Measurements from ENCODE around the gene RCBTB1.

The RCBTB1 gene

GRCh38 chr13:49503951-49504350 lies 81.4 kb downstream of the RCBTB1 start:
- no peaks in the 10 kb centered on the region for H3K27me3 ChIP-seq (ENCODE audit: low read depth, low read length)
- no peak overlapping the region for H3K27ac ChIP-seq (ENCODE audit: low read length)
- no peaks in the 10 kb centered on the region for H3K4me1 ChIP-seq (ENCODE audit: low read length)
- no peaks in the 10 kb centered on the region; the same call in 1 of the 2 replicates for H4K20me1 ChIP-seq (ENCODE audit: insufficient read depth, low read length)
- no peak overlapping the region for H3K4me3 ChIP-seq (ENCODE audit: low read length)
- H2AFZ ChIP-seq (ENCODE audit: low read depth, low read length), result no peak overlapping the region
- no peaks in the 10 kb centered on the region for H3K79me2 ChIP-seq (ENCODE audit: low read length)
- no peak overlapping the region for H3K4me2 ChIP-seq (ENCODE audit: low read length)
- TF ChIP-seq EZH2phosphoT487 (IDR thresholded peaks at IDR 0.05; ENCODE audit: low read depth) (no peak), CTCF (IDR thresholded peaks at IDR 0.05; ENCODE audit: low read depth, low read length) (no peak)
- H3K9me3 ChIP-seq (ENCODE audit: insufficient read depth, low read length), result no peaks in the 10 kb centered on the region
- peaks cover 37% of the 10 kb centered on the region for H3K36me3 ChIP-seq (replicated peaks; ENCODE audit: low read depth, low read length)
- no peak overlapping the region for H3K9ac ChIP-seq (ENCODE audit: low read length)

GRCh38 chr13:49502954-49503353 lies 82.4 kb downstream of the RCBTB1 start:
- TF ChIP-seq EZH2phosphoT487 (IDR thresholded peaks at IDR 0.05; ENCODE audit: low read depth), result no peak
- TF ChIP-seq CTCF (IDR thresholded peaks at IDR 0.05; ENCODE audit: low read depth, low read length), result no peak
- Histone ChIP-seq H3K36me3 (replicated peaks; ENCODE audit: low read depth, low read length) (peaks cover 46% of the 10 kb centered on the region), H3K79me2 (ENCODE audit: low read length) (no peaks in the 10 kb centered on the region), H3K27ac (ENCODE audit: low read length) (no peak overlapping the region), H3K9ac (ENCODE audit: low read length) (no peak overlapping the region), H4K20me1 (ENCODE audit: insufficient read depth, low read length) (no peaks in the 10 kb centered on the region; the same call in 1 of the 2 replicates), H3K4me3 (ENCODE audit: low read length) (no peak overlapping the region), H3K4me2 (ENCODE audit: low read length) (no peak overlapping the region), H3K9me3 (ENCODE audit: insufficient read depth, low read length) (no peaks in the 10 kb centered on the region), H2AFZ (ENCODE audit: low read depth, low read length) (no peak overlapping the region), H3K4me1 (ENCODE audit: low read length) (peaks cover 1% of the 10 kb centered on the region; the same call in 1 of the 2 replicates), H3K27me3 (ENCODE audit: low read depth, low read length) (no peaks in the 10 kb centered on the region)

GRCh38 chr13:49499889-49500660 lies 85.3 kb downstream of the RCBTB1 start:
- no peak overlapping the region for H3K4me2 ChIP-seq (ENCODE audit: low read length)

More at GRCh38 chr13:49499889-49500660, 85.3 kb downstream of the RCBTB1 start:
- Histone ChIP-seq H2AFZ (ENCODE audit: low read depth, low read length) (no peak overlapping the region), H3K36me3 (replicated peaks; ENCODE audit: low read depth, low read length) (peaks cover 40% of the 10 kb centered on the region), H3K27ac (ENCODE audit: low read length) (no peak overlapping the region), H3K79me2 (ENCODE audit: low read length) (no peaks in the 10 kb centered on the region; the same call in 1 of the 2 replicates), H4K20me1 (ENCODE audit: insufficient read depth, low read length) (no peaks in the 10 kb centered on the region; the same call in 1 of the 2 replicates), H3K9me3 (ENCODE audit: insufficient read depth, low read length) (no peaks in the 10 kb centered on the region), H3K4me3 (ENCODE audit: low read length) (no peak overlapping the region), H3K4me1 (ENCODE audit: low read length) (peaks cover 16% of the 10 kb centered on the region), H3K27me3 (ENCODE audit: low read depth, low read length) (no peaks in the 10 kb centered on the region), H3K9ac (ENCODE audit: low read length) (no peak overlapping the region)
- TF ChIP-seq CTCF (IDR thresholded peaks at IDR 0.05; ENCODE audit: low read depth, low read length), result no peak
- TF ChIP-seq EZH2phosphoT487 (IDR thresholded peaks at IDR 0.05; ENCODE audit: low read depth), result no peak

All from OCI-LY3 (cell line).